GM21786 (cell line): ENCODE measurements around the gene FBXW4.
"Not testable (repeated sequence)": the region's sequence is repeated elsewhere in the genome, so short reads cannot be mapped to it uniquely, and the experiment has no call there.

Source experiments
- ATAC-seq: cut with Tn5 transposase; IDR thresholded peaks from one replicate; pipeline ENCODE4 v1.9.1; 2021; ENCODE audit not compliant: unreplicated experiment

The FBXW4 gene

DNA sequence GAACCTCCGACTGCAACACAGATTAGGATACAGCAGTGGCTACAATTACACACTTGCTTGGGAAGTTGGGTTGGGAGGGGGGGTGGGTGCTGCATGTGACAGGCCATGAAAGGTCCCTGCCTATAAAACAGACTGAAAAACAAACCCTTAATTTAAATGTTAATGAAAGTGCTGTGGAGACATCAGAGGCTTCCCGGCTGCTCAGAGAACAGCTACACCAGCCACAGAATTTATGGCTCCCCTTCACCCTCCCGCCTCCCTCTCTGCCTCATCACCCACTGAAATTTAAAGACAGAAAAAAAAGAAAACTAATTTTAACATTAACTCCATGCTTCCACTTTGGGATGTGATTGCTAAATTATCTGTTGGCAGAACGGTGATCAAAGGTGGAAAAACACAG lies 34.7 kb downstream of the FBXW4 start:
- no peak for ATAC-seq

GRCh38 chr10:101658975-101659374 lies 36.0 kb downstream of the FBXW4 start:
- ATAC-seq = no peak

DNA sequence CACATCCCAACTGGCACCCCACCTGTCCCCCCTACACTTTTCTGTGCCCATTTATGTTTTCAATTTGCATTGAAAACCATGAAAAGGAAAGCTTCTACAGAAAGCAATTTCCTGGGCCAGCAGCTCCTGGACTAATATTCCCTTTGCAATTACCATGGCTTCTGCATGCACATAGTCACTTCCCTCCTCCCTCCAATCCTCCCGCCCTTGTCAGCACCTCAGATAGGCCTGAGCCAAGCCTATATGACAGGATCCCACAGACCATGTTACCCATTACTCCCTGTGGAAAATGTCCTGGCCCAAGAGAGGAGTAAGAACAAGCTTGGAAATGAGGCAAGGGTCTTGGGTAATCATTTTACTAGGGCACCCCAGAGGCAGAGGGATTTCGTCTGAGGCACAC lies 38.1 kb downstream of the FBXW4 start:
- ATAC-seq = no peak

GRCh38 chr10:101655570-101655969 lies 39.4 kb downstream of the FBXW4 start:
- ATAC-seq = no peak

DNA sequence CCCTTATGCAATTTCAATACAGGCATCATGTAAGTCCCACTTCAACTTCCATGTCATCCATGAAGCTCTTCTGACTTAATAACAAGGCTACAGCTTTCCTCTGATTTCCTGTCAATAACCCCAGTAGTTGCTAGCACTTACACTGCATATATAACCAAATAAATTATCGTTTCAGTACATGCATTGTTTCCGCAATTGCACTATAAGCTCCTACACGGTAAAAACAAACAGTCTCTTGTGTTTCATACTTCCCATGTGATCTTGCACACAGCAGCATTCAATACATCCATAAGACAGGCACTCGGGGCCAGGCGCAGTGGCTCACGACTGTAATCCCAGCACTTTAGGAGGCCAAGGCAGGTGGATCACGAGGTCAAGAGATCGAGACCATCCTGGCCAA lies 41.4 kb downstream of the FBXW4 start:
- no peak for ATAC-seq

DNA sequence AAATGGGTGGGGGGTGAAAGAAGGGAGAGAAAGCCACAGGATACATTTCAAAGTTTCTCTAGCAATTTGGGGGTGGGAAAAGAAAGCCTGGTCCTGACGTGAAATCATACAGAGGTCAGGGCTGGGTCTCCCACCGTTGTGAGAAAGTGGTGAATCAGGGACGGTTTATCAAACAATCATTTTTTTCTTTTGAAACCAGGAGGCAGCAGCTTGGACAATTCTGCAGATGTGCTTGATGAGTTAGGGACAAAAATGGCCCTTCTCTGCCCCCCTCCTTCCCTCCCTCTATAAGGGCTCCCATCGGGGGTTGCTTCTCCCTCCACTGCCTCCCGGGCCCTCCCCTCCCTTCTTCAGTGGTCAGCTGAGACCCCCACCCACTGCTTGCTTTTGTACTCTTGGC lies 43.6 kb downstream of the FBXW4 start:
- no peak for ATAC-seq

DNA sequence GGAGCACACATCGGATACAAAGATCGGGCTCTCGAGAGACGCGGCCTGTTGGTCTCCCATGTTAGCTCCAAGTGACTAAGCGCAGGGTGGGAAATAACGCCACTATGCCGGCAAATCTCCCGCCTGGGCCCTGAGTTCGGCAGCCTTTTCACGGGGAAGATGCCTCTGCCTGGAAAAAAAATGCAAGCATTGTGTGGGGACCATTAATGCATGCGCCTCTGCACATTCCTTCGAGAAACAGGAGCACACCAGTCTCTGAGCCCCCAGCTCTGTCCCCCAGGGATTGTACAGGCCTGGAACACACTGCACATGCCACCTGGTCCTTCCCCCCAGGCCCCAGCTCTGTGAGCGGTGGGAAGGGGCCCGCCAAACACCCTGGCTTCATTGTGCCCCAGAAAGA lies 44.1 kb downstream of the FBXW4 start:
- ATAC-seq = no peak

- no peak for ATAC-seq
Measured at GRCh38 chr10:101649525-101650085, 45.4 kb downstream of the FBXW4 start.

- ATAC-seq = no peak
Measured at GRCh38 chr10:101647255-101647654, 47.7 kb downstream of the FBXW4 start.

- no peak for ATAC-seq
Measured at GRCh38 chr10:101646364-101646763, 48.6 kb downstream of the FBXW4 start.

DNA sequence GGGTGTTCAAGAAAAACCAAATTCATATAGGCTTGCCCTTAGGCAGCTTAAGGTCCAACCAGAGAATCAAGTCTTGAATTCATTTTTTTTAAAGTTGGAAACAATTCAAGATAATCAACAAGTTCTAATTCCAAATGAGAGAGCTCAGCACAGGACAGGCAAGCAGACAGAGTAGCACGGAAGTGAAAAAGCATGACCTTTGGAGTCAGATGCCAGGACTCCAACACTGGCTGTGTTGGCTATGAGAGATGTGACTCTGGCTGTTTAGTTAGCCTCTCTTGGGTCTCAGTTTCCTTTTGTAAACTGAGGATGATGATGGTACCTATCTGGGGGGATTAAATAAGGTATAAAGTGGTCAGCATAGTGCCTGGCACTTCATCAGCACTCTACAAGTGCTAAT lies 49.3 kb downstream of the FBXW4 start:
- no peak for ATAC-seq

- ATAC-seq = no peak
Measured at GRCh38 chr10:101644002-101644401, 51.0 kb downstream of the FBXW4 start.

DNA sequence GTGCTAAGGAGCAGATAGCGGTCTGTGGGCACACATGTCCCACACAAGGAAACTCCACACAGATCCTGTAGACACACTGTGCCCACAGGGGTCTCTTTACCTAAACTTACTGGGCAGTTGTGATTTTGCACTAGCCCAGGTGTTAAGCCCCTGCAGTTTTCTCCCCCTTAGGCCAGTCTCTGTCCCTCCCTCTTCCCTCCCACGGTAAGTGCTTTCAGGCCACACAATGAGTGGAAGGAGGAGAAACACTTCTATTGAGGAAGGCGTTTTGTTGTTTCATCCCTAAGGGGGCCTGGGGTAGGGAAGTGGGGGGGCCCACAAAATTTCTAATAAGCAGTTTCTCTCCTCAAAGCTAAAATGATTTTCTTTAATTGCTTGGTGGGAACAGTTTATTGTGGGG lies 51.4 kb downstream of the FBXW4 start:
- no peak for ATAC-seq

GRCh38 chr10:101639141-101639900 lies 55.6 kb downstream of the FBXW4 start:
- no peak for ATAC-seq

DNA sequence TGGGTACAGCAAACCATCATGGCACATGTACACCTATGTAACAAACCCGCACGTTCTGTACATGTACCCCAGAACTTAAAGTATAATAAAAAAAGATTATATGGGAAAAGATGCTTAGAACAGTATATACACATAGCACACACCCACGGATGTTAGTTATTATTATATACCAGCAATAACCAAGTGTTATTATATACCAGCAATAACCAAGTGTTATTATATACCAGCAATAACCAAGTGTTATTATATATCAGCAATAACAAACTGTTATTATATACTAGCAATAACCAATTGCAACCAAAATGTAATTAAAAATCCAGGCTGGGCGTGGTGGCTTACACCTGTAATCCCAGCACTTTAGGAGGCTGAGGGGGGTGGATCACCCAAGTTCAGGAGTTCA lies 61.5 kb downstream of the FBXW4 start:
- ATAC-seq = not testable (repeated sequence)

DNA sequence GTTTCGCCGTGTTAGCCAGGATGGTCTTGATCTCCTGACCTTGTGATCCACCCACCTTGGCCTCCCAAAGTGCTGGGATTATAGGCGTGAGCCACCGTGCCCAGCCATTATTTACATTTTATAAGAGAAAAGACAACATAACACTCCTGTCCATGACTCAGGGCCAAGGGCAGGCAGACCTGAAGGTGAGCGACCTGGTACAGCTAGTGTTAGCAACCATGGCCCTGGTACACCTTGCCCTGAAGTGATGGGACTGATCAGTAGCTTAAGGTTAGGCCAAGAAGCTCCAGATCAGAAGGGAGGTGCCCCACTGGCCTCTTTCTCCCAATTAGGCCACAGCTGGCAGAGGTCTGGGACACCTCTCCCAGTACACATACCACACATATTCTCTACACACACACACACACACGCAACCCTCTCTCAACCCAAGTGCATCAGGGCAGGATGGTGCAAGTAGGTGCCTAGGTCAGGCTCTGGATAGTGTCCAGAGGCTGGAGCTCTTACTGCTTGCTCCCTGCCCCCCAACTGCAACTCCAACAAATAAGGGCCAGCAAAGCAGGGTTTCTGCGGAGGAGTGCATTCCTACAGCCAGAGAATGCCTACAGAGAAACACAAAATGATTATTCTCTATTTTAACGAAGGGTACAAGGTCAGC lies 63.0 kb downstream of the FBXW4 start:
- no peak for ATAC-seq

GRCh38 chr10:101630633-101630920 lies 64.4 kb downstream of the FBXW4 start:
- ATAC-seq = no peak

GRCh38 chr10:101629837-101630632 lies 64.9 kb downstream of the FBXW4 start:
- ATAC-seq = no peak

GRCh38 chr10:101625821-101626412 lies 69.1 kb downstream of the FBXW4 start:
- no peak for ATAC-seq

GRCh38 chr10:101624526-101625102 lies 70.4 kb downstream of the FBXW4 start:
- ATAC-seq = no peak

- no peak for ATAC-seq
Measured at GRCh38 chr10:101623528-101623927, 71.4 kb downstream of the FBXW4 start.
